IPS DF 4.7 (cell line): ENCODE measurements around the gene ATF6B.

Experiments used
- DNase-seq: peaks from one replicate; pipeline ENCODE4 v3.0.0-alpha.2; 2013; ENCODE audit warnings: low spot score; ENCODE audit errors: extremely low read depth

Gene ATF6B

GRCh38 chr6:32132110-32132509, 4.1 kb upstream of the ATF6B start:
- no peak for DNase-seq

GRCh38 chr6:32131439-32131948, 3.4 kb upstream of the ATF6B start:
- no peak for DNase-seq

- DNase-seq: no peak
These were observed 1.4 kb upstream of the ATF6B start for GRCh38 chr6:32129297-32130088.

- no peak for DNase-seq
These were observed 778 bp upstream of the ATF6B start for GRCh38 chr6:32128751-32129296.

- no peak for DNase-seq
These were observed 683 bp downstream of the ATF6B start for GRCh38 chr6:32127409-32127716.

- no peak for DNase-seq
These were observed 1.2 kb downstream of the ATF6B start for GRCh38 chr6:32126880-32127279.

GRCh38 chr6:32123681-32124080, 4.4 kb downstream of the ATF6B start:
- DNase-seq: no peak

- no peak for DNase-seq
These were observed 7.4 kb downstream of the ATF6B start for GRCh38 chr6:32120573-32121059.

GRCh38 chr6:32118782-32119628, 9.0 kb downstream of the ATF6B start:
- no peak for DNase-seq

- DNase-seq: no peak
These were observed 10.6 kb downstream of the ATF6B start for GRCh38 chr6:32117461-32117860.

GRCh38 chr6:32116674-32117073, 11.4 kb downstream of the ATF6B start:
- DNase-seq: no peak

GRCh38 chr6:32115623-32116022, 12.4 kb downstream of the ATF6B start:
- DNase-seq: no peak

GRCh38 chr6:32114796-32115195, 13.2 kb downstream of the ATF6B start:
- no peak for DNase-seq

GRCh38 chr6:32113386-32114352, 14.4 kb downstream of the ATF6B start:
- no peak for DNase-seq

GRCh38 chr6:32112431-32112980, 15.5 kb downstream of the ATF6B start:
- DNase-seq: no peak

- DNase-seq: no peak
These were observed 16.5 kb downstream of the ATF6B start for GRCh38 chr6:32111424-32112066.

GRCh38 chr6:32110632-32111031, 17.4 kb downstream of the ATF6B start:
- DNase-seq: no peak

- DNase-seq: no peak
These were observed 18.3 kb downstream of the ATF6B start for GRCh38 chr6:32109765-32110160.

GRCh38 chr6:32109114-32109764, 18.8 kb downstream of the ATF6B start, which contains the start of gene TNXB:
TNXB (minus strand) TSS chr6:32109338; CDS start chr6:32098198, 11,140 bp downstream.
- no peak for DNase-seq
